Measurements from ENCODE around the gene MAP1LC3A. TPM values are rescaled to one million over a fixed set of nuclear protein-coding genes. Genes with fewer than 3 reads are reported as not detected.

The MAP1LC3A gene
- total RNA-seq, 2 experiments from 2014 or later: not detected

GRCh38 chr20:34581341-34582184, 23.0 kb downstream of the MAP1LC3A start:
- Histone ChIP-seq H3K4me2 (ENCODE audit: low read length) (no peak overlapping the region), H3K4me3 (ENCODE audit: low read depth, low read length, poor library complexity, severe bottlenecking) (no peak overlapping the region), H2AFZ (ENCODE audit: low read length) (no peak overlapping the region), H3K27ac (ENCODE audit: low read depth, low read length, poor library complexity, severe bottlenecking) (no peak overlapping the region), H3K36me3 (ENCODE audit: insufficient read depth, low read length) (peaks cover 42% of the 10 kb centered on the region), H3K4me1 (ENCODE audit: insufficient read depth, low read length, poor library complexity, severe bottlenecking) (peaks cover 10% of the 10 kb centered on the region), H3K79me2 (ENCODE audit: insufficient read depth, low read depth, low read length) (no peaks in the 10 kb centered on the region), H3K9me3 (ENCODE audit: low read length) (no peaks in the 10 kb centered on the region), H3K9me2 (ENCODE audit: insufficient read depth, low read length) (no peaks in the 10 kb centered on the region), H4K20me1 (ENCODE audit: insufficient read depth, low read length) (no peaks in the 10 kb centered on the region)
- intact Hi-C loops (cut with micrococcal nuclease; ENCODE audit: unreplicated experiment): no loop called here
- POLR2A ChIA-PET: interaction anchor here (1.0 kb wide), 1 partner anchor 9 kb away, joined by 3 read pairs; no protein-coding TSS in a partner anchor
- CTCF ChIA-PET (ENCODE audit: unreplicated experiment): no interaction called here
- BruUV-seq (replicated peaks): no TSS peak
- no peak for TF ChIP-seq EZH2phosphoT487 (IDR thresholded peaks at IDR 0.05; ENCODE audit: borderline replicate concordance, low read depth, low read length)
- TF ChIP-seq CTCF (conservative IDR thresholded peaks at IDR 0.05; ENCODE audit: low read length): no peak
- DNase-seq (ENCODE audit: low spot score): no peak

GRCh38 chr20:34582221-34582620, 23.7 kb downstream of the MAP1LC3A start:
- Histone ChIP-seq H4K20me1 (ENCODE audit: insufficient read depth, low read length) (no peaks in the 10 kb centered on the region), H3K79me2 (ENCODE audit: insufficient read depth, low read depth, low read length) (no peaks in the 10 kb centered on the region), H3K27ac (ENCODE audit: low read depth, low read length, poor library complexity, severe bottlenecking) (no peak overlapping the region), H3K4me1 (ENCODE audit: insufficient read depth, low read length, poor library complexity, severe bottlenecking) (peaks cover 10% of the 10 kb centered on the region), H3K4me3 (ENCODE audit: low read depth, low read length, poor library complexity, severe bottlenecking) (no peak overlapping the region), H3K9me2 (ENCODE audit: insufficient read depth, low read length) (no peaks in the 10 kb centered on the region), H3K36me3 (ENCODE audit: insufficient read depth, low read length) (peaks cover 47% of the 10 kb centered on the region), H3K9me3 (ENCODE audit: low read length) (no peaks in the 10 kb centered on the region), H3K4me2 (ENCODE audit: low read length) (no peak overlapping the region), H2AFZ (ENCODE audit: low read length) (no peak overlapping the region)
- no peak for DNase-seq (ENCODE audit: low spot score)
- CTCF ChIA-PET (ENCODE audit: unreplicated experiment): no interaction called here
- intact Hi-C loops (cut with micrococcal nuclease; ENCODE audit: unreplicated experiment): no loop called here
- BruUV-seq (replicated peaks): no TSS peak
- POLR2A ChIA-PET: no interaction called here
- TF ChIP-seq CTCF (conservative IDR thresholded peaks at IDR 0.05; ENCODE audit: low read length): no peak
- TF ChIP-seq EZH2phosphoT487 (IDR thresholded peaks at IDR 0.05; ENCODE audit: borderline replicate concordance, low read depth, low read length): no peak

- Histone ChIP-seq H2AFZ (ENCODE audit: low read length) (no peak overlapping the region), H4K20me1 (ENCODE audit: insufficient read depth, low read length) (no peaks in the 10 kb centered on the region), H3K9me2 (ENCODE audit: insufficient read depth, low read length) (no peaks in the 10 kb centered on the region), H3K27ac (ENCODE audit: low read depth, low read length, poor library complexity, severe bottlenecking) (no peak overlapping the region), H3K79me2 (ENCODE audit: insufficient read depth, low read depth, low read length) (no peaks in the 10 kb centered on the region), H3K9me3 (ENCODE audit: low read length) (no peaks in the 10 kb centered on the region), H3K36me3 (ENCODE audit: insufficient read depth, low read length) (peaks cover 54% of the 10 kb centered on the region), H3K4me2 (ENCODE audit: low read length) (no peak overlapping the region), H3K4me1 (ENCODE audit: insufficient read depth, low read length, poor library complexity, severe bottlenecking) (peaks cover 10% of the 10 kb centered on the region), H3K4me3 (ENCODE audit: low read depth, low read length, poor library complexity, severe bottlenecking) (no peak overlapping the region)
- no TSS peak for BruUV-seq (replicated peaks)
- TF ChIP-seq EZH2phosphoT487 (IDR thresholded peaks at IDR 0.05; ENCODE audit: borderline replicate concordance, low read depth, low read length): no peak
- TF ChIP-seq CTCF (conservative IDR thresholded peaks at IDR 0.05; ENCODE audit: low read length): no peak
- intact Hi-C loops (cut with micrococcal nuclease; ENCODE audit: unreplicated experiment): no loop called here
- no peak for DNase-seq (ENCODE audit: low spot score)
- ChIA-PET POLR2A (no interaction called here), CTCF (ENCODE audit: unreplicated experiment) (no interaction called here)
These were observed 24.4 kb downstream of the MAP1LC3A start for GRCh38 chr20:34582911-34583310.
